WTC11 (cell line): ENCODE measurements around the gene MICAL3. TPM values are rescaled to one million over a fixed set of nuclear protein-coding genes. Genes with fewer than 3 reads are reported as not detected.

Experiments used
- ATAC-seq: fragments of 200-7000 bp; cut with Tn5 transposase; 2 replicates; pipeline ENCODE4 v1.10.0; 2021; ENCODE audit warnings: mild to moderate bottlenecking, moderate library complexity
- CTCF ChIA-PET: fragments of 300-600 bp; sonication (Branson Sonifier 250); formaldehyde crosslinking; loops from one replicate; lab custom pipeline; 2021; ENCODE audit warnings: antibody characterized with exemption; lab: Charles Lee
- POLR2A ChIA-PET: fragments of 350-600 bp; sonication (Branson Sonifier 250); formaldehyde crosslinking; loops from one replicate; lab custom pipeline; 2021; ENCODE audit warnings: antibody characterized with exemption; lab: Charles Lee
- DNase-seq: peaks from one replicate; pipeline ENCODE4 v3.0.0; 2021; ENCODE audit warnings: low spot score
- H3K27ac Mint-ChIP-seq: 2 replicates; pipeline ENCODE4 v1.8.0; 2021; ENCODE audit warnings: mixed read lengths
- H3K27me3 Mint-ChIP-seq: 2 replicates; pipeline ENCODE4 v1.8.0; 2021; ENCODE audit warnings: low read depth, mild to moderate bottlenecking, moderate library complexity, mixed read lengths
- H3K36me3 Mint-ChIP-seq: 2 replicates; pipeline ENCODE4 v1.8.0; 2021; ENCODE audit warnings: mixed read lengths
- H3K4me1 Mint-ChIP-seq: 2 replicates; pipeline ENCODE4 v1.8.0; 2022; ENCODE audit warnings: mixed read lengths
- H3K4me3 Mint-ChIP-seq: 2 replicates; pipeline ENCODE4 v1.8.0; 2021; ENCODE audit warnings: mild to moderate bottlenecking, moderate library complexity, mixed read lengths
- H3K9me3 Mint-ChIP-seq: 2 replicates; pipeline ENCODE4 v1.8.0; 2021; ENCODE audit warnings: mixed read lengths
- ATF2 ChIP-seq: sonication (generic); formaldehyde crosslinking; IDR thresholded peaks from 2 replicates; pipeline ENCODE4 v1.8.1; 2022; ENCODE audit warnings: low read depth, missing genetic modification reagents, borderline replicate concordance
- ATF6 ChIP-seq: sonication (generic); formaldehyde crosslinking; IDR thresholded peaks from 2 replicates; pipeline ENCODE4 v1.8.1; 2023; ENCODE audit warnings: mild to moderate bottlenecking, missing genetic modification reagents
- FOXJ3 ChIP-seq: sonication (generic); formaldehyde crosslinking; IDR thresholded peaks from 2 replicates; pipeline ENCODE4 v1.9.0; 2021; ENCODE audit warnings: missing genetic modification reagents, mild to moderate bottlenecking, borderline replicate concordance
- GABPB1 ChIP-seq: sonication (generic); formaldehyde crosslinking; IDR thresholded peaks from 2 replicates; pipeline ENCODE4 v1.8.1; 2023; ENCODE audit warnings: mild to moderate bottlenecking, missing genetic modification reagents
- JAZF1 ChIP-seq: fragments of 250-450 bp; sonication (Bioruptor Pico); IDR thresholded peaks from 2 replicates; pipeline ENCODE4 v1.9.0; 2021; ENCODE audit warnings: moderate library complexity, mild to moderate bottlenecking, inconsistent platforms
- KAT7 ChIP-seq: sonication (generic); formaldehyde crosslinking; IDR thresholded peaks from 2 replicates; pipeline ENCODE4 v1.8.1; 2023; ENCODE audit warnings: missing genetic modification reagents, mild to moderate bottlenecking, borderline replicate concordance
- MAX ChIP-seq: sonication (generic); formaldehyde crosslinking; IDR thresholded peaks from 2 replicates; pipeline ENCODE4 v1.8.0; 2022; ENCODE audit warnings: mild to moderate bottlenecking, missing genetic modification reagents
- MYBL2 ChIP-seq: sonication (generic); formaldehyde crosslinking; IDR thresholded peaks from 2 replicates; pipeline ENCODE4 v1.8.1; 2023; ENCODE audit warnings: mild to moderate bottlenecking, moderate library complexity, missing genetic modification reagents
- OVOL2 ChIP-seq: fragments of 250-450 bp; sonication (Bioruptor Pico); IDR thresholded peaks from 2 replicates; pipeline ENCODE4 v1.9.0; 2021; ENCODE audit warnings: mild to moderate bottlenecking, borderline replicate concordance
- RELA ChIP-seq: sonication (generic); formaldehyde crosslinking; IDR thresholded peaks from 2 replicates; pipeline ENCODE4 v1.8.1; 2022; ENCODE audit warnings: missing genetic modification reagents, mild to moderate bottlenecking, borderline replicate concordance
- SP1 ChIP-seq: sonication (generic); formaldehyde crosslinking; conservative IDR thresholded peaks from 2 replicates; pipeline ENCODE4 v1.8.1; 2022; ENCODE audit warnings: missing genetic modification reagents
- USF2 ChIP-seq: sonication (generic); formaldehyde crosslinking; IDR thresholded peaks from 2 replicates; pipeline ENCODE4 v1.8.1; 2023; ENCODE audit warnings: mild to moderate bottlenecking, missing genetic modification reagents, moderate library complexity
- ZBTB21 ChIP-seq: sonication (generic); formaldehyde crosslinking; IDR thresholded peaks from 2 replicates; pipeline ENCODE4 v1.8.1; 2023; ENCODE audit warnings: mild to moderate bottlenecking, missing genetic modification reagents, borderline replicate concordance
- ZMAT4 ChIP-seq: fragments of 250-450 bp; sonication (Bioruptor Pico); IDR thresholded peaks from 2 replicates; pipeline ENCODE4 v1.9.0; 2021; ENCODE audit warnings: mild to moderate bottlenecking
- ZNF121 ChIP-seq: sonication (generic); formaldehyde crosslinking; IDR thresholded peaks from 2 replicates; pipeline ENCODE4 v1.8.0; 2023; ENCODE audit warnings: missing genetic modification reagents
- ZNF263 ChIP-seq: sonication (generic); formaldehyde crosslinking; IDR thresholded peaks from 2 replicates; pipeline ENCODE4 v1.8.1; 2022; ENCODE audit warnings: low read depth, mild to moderate bottlenecking, moderate library complexity, missing genetic modification reagents
- ZNF317 ChIP-seq: sonication (generic); formaldehyde crosslinking; IDR thresholded peaks from 2 replicates; pipeline ENCODE4 v1.8.1; 2023; ENCODE audit warnings: low read depth, mild to moderate bottlenecking, moderate library complexity, missing genetic modification reagents, borderline replicate concordance
- ZNF423 ChIP-seq: fragments of 250-450 bp; sonication (Bioruptor Pico); IDR thresholded peaks from 2 replicates; pipeline ENCODE4 v2.1.2; 2022; ENCODE audit warnings: mild to moderate bottlenecking, moderate library complexity
- ZNF512 ChIP-seq: sonication (generic); formaldehyde crosslinking; IDR thresholded peaks from 2 replicates; pipeline ENCODE4 v1.8.1; 2022; ENCODE audit warnings: missing genetic modification reagents, borderline replicate concordance
- total RNA-seq: library from RNA; stranded (reverse); gene quantifications from 3 replicates; pipeline ENCODE4 v1.2.3, GENCODE V29; 2021

MICAL3 gene
- total RNA-seq, 1 experiment from 2014 or later, result 41.2 TPM

GRCh38 chr22:17943533-17944249 is 80.7 kb downstream of the MICAL3 start:
- Mint-ChIP-seq H3K4me3 (no peak overlapping the region), H3K4me1 (peaks cover 70% of the 10 kb centered on the region), H3K27me3 (no peaks in the 10 kb centered on the region), H3K36me3 (no peaks in the 10 kb centered on the region), H3K9me3 (no peaks in the 10 kb centered on the region), H3K27ac (peak overlapping the region; percentile 86)
- CTCF ChIA-PET, result interaction anchor here (1.0 to 1.6 kb wide), 4 partner anchors 14 to 136 kb away, joined by 3 to 4 read pairs (median 3); no protein-coding TSS in a partner anchor
- no peak for TF ChIP-seq ZNF423
- TF ChIP-seq USF2 (CRISPR knock-in tag), result no peak
- TF ChIP-seq MYBL2 (CRISPR knock-in tag), result no peak
- no peak for TF ChIP-seq KAT7 (CRISPR knock-in tag)
- TF ChIP-seq ZMAT4 (CRISPR knock-in tag), result no peak
- no peak for TF ChIP-seq OVOL2 (CRISPR knock-in tag)
- TF ChIP-seq FOXJ3 (CRISPR knock-in tag), result no peak
- no peak for TF ChIP-seq RELA
- no peak for TF ChIP-seq ZNF317 (CRISPR knock-in tag)
- TF ChIP-seq ATF2 (CRISPR knock-in tag), result no peak
- TF ChIP-seq SP1 (CRISPR knock-in tag), result no peak
- no peak for TF ChIP-seq JAZF1 (CRISPR knock-in tag)
- no peak for TF ChIP-seq ZNF512 (CRISPR knock-in tag)
- DNase-seq, result no peak
- POLR2A ChIA-PET, result no interaction called here
- ATAC-seq, result no peak

- Mint-ChIP-seq H3K4me3 (no peak overlapping the region), H3K4me1 (peaks cover 72% of the 10 kb centered on the region), H3K27ac (peak overlapping the region; percentile 78; the same call in 1 of the 2 replicates), H3K9me3 (no peaks in the 10 kb centered on the region), H3K36me3 (no peaks in the 10 kb centered on the region), H3K27me3 (no peaks in the 10 kb centered on the region)
- DNase-seq (no peak), ATAC-seq (no peak)
- ChIA-PET POLR2A (interaction anchor here (0.7 kb wide), 1 partner anchor 39 kb away, joined by 3 read pairs; no protein-coding TSS in a partner anchor), CTCF (interaction anchor here (0.7 to 2.2 kb wide), 7 partner anchors 15 to 137 kb away, joined by 3 to 7 read pairs (median 3); no protein-coding TSS in a partner anchor)
- no peak for TF ChIP-seq ZNF263 (CRISPR knock-in tag)
- no peak for TF ChIP-seq ZNF121 (CRISPR knock-in tag)
- no peak for TF ChIP-seq ZBTB21 (CRISPR knock-in tag)
- no peak for TF ChIP-seq ZNF512 (CRISPR knock-in tag)
- TF ChIP-seq GABPB1 (CRISPR knock-in tag), result no peak
- TF ChIP-seq MAX (CRISPR knock-in tag), result no peak
- no peak for TF ChIP-seq ATF6 (CRISPR knock-in tag)
Measured at GRCh38 chr22:17942721-17943120, 81.6 kb downstream of the MICAL3 start.
